DMS79 (cell line): Measurements from ENCODE around the gene TYROBP.
A peak's percentile ranks its signal among the peaks of the same experiment; 100 is the strongest.
"Not testable (repeated sequence)": the region's sequence is repeated elsewhere in the genome, so short reads cannot be mapped to it uniquely, and the experiment has no call there.

Experiments used
- DNase-seq: peaks from one replicate; lab custom pipeline; 2025; lab: John Stamatoyannopoulos, UW

The TYROBP gene

DNA sequence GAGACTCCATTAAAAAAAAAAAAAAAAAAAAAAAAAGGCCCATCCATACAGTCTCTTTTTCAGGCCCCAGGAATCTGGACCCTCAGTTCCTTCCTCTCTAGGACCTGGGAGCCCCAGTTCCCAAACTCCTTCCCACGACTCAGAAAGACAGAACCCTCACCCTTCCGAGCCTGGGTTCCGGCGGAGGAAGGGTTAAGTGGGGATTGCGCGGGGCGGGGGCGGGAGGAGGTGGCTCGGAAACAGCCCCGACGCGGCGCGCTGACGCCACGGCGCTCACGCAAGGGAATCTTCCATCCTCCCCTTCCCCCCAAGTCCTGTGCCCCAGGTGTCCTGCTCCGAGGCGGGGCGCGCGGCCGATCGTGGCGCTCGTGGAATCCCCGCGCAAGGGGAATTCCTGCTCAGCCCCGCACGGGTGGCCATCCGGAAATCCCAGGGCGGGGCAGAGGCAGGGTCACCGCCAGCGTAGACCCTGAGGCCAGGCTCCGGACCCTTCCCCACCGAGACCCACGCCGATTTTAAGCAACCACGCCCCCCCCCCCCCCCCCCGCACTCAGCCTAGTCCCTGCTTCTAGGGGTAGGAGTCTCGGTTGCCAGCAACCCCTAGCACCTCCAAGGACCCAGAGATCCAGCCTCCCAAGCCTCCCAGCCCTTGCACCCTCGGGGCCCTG lies 8.4 kb downstream of the TYROBP start:
- peak; percentile 55 for DNase-seq

- DNase-seq: no peak
Observed at GRCh38 chr19:35898499-35898809, 9.6 kb downstream of the TYROBP start.

DNA sequence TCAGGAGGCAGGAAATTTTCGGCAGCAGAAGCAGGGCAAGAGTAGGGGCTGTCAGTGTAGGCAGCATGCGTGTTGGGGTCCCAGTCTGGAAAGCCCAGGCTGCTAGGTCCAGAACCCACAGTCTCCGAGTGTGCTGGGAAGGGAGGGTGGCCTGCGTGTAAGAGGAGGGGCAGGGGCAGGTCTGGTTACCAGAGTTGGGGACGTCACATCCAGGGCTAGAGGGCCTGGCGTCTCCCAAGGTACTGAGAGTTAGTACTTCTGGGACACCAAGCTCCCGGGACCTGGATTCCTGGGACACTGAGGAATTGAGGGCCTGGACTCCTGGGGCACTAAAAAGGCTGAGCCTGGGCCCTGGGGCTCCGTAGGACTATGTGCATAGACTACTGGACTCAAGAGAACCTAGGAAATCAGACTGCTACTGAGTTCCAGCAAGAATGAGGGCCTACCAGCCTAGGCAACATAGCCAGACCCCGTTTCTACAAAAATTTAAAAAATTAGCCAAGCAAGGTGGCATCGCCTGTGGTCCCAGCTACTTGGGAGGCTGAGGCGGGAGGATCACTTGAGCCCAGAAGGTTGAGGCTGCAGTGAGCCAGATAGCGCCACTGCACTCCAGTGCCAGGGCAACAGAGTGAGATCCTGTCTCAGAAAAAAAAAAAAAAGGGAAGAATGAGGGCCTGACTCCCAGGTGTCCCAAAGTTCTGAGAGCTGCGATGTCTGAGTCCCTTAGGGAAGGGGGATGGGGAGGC lies 10.2 kb downstream of the TYROBP start:
- DNase-seq: no peak

DNA sequence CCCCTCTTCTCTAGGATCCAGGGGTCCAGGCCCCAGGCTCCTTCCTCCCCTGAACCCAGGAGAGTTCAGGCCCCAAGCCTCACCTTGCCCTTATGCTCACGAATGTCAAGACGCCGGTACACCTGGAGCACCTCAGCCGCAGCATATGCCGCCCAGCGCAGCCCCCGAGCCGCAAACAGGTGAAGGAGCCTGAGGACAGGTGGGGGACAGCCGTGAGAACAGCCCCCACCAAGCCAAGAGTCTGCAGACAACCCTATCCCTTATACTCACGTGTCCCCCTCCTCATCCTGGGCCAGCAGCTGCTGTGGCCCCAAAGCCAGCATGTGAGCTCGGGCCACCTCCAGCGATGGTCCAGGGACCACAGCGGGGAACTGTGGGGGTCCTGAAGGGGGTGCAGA lies 11.5 kb downstream of the TYROBP start:
- DNase-seq: no peak

DNA sequence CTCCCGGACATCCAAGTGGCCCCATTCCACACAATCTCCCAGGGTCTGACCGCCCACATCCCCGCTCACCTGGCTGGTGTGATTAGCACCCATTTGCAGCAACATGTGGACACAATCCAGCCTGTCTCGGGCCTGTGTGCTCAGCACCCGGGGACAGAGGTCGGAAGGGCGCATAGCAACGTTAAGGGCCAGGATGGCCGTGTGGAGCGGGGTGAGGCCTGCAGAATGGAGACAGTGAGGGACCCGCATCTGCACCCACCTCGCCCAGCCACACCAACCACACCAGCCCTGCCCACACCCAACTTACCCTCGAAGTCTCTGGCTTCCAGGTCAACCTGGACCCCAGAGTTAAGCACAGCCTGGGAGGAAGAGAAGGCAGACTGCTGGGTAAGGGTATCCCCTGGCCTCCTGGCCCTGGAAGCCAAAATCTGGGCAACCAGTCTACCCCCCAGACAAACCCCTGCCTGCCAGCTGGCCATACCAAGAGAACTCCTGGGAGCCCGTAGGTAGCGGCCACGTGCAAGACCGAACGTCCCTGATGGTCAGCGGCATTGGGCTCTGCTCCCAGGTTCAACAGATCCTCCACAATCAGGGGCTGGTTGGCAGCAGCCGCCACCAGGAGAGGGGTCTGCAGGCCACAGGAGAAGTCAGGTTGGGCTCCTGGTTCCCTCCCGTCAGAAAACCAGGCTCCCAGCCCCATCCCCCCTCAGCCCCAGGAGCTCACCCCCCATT lies 12.0 kb downstream of the TYROBP start:
- no peak for DNase-seq

DNA sequence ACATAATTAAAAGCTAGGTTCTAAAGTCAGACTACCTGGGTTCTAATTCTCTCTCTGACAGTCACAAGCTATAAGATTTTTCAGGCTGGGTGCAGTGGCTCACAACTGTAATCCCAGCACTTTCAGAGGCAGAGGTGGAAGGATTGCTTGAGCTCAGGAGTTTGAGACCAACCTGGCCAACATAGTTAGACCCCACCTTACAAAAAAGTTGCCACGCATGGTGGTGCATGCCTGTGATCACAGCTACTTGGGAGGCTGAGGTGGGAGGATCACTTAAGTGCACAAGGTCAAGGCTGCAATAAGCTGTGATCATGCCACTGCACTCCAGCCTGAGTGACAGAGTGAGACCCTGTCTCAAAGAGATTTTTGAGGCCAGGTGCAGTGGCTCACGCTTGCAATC lies 13.8 kb downstream of the TYROBP start:
- no peak for DNase-seq

- DNase-seq: not testable (repeated sequence)
Observed at GRCh38 chr19:35891819-35892218, 16.3 kb downstream of the TYROBP start.

DNA sequence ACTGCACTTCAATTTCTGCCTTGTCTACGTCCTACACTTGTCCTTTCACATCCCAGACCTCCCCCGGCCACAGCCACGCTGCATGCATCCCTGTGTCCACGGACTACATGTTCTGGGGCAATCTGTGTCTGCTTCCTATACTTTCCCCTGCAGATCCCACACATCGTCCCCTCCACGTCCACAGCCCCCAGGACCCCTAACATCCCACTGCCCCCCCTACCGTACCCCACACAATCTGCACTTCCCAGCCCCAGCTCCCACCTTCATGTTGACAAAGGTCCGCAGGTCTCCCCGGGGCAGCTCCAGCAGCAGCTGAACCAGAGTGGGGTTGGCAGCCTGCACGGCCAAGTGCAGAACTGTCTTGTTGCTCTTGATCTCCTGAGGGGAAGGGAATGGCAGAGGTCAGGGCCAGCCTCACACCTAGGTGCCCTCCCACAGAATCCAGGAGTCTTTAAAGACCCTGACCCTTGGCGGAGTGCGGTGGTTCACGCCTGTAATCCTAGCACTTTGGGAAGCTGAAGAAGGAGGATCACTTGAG lies 17.9 kb downstream of the TYROBP start:
- no peak for DNase-seq

GRCh38 chr19:35889370-35890112 lies 18.6 kb downstream of the TYROBP start:
- DNase-seq: no peak

- DNase-seq: no peak
Observed at GRCh38 chr19:35888398-35888797, 19.7 kb downstream of the TYROBP start.

- DNase-seq: no peak
Observed at GRCh38 chr19:35887197-35887596, 20.9 kb downstream of the TYROBP start.

- DNase-seq: no peak
Observed at GRCh38 chr19:35885904-35886303, 22.2 kb downstream of the TYROBP start.

GRCh38 chr19:35885225-35885738 lies 22.8 kb downstream of the TYROBP start:
- no peak for DNase-seq

DNA sequence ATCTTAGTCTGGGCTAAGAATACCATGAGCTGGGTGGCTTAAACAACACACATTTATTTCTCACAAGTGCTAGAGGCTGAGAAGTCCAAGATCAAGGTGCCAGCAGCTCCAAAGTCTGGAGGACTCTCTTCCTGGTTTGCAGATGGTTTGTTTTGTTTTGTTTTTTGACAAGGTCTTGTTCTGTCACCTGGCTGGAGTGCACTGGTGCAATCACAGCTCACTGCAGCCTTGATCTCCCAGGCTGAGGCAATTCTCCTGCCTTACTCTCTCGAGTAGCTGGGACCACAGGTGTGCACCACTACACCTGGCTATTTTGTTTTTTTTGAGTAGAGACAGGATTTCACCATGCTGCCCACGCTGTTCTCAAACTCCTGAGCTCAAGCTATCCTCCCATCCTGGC lies 24.2 kb downstream of the TYROBP start:
- DNase-seq: no peak

DNA sequence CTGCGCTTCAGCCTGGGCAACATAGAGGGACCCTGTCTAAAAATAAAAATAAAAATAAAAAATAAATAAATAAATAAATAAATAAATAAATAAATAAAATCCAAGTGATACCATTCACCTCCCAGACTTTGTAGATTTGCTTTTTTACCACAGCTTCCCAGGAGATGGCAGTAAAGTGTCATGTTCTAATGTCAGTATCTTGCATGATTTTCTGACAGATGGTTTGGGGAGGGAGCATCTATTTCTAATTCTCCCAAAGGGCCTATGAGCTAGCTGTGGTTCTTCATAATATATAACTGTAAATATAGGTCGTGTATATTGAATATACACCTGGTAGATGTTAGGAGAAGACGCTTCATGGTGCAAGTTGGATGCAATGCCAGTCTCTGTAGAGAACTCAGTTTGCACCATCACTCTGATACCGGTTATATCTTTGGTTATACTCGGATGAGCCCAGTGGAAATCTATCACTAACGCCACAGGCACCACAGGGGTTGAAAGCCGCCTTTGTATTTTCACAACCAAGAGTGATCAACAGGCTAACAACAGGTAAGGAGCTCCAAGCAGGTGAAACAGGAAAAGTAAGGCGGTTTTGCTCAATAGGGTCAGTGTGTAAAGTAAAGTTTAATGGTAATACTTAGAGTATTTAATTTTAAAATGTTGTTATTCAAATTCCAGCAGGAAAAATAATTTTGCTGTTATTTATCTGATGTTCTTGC lies 25.8 kb downstream of the TYROBP start:
- DNase-seq: peak; percentile 31

- DNase-seq: no peak
Observed at GRCh38 chr19:35879770-35880317, 28.3 kb downstream of the TYROBP start.

- DNase-seq: no peak
Observed at GRCh38 chr19:35879068-35879467, 29.0 kb downstream of the TYROBP start.

GRCh38 chr19:35874392-35874930 lies 33.6 kb downstream of the TYROBP start:
- no peak for DNase-seq

DNA sequence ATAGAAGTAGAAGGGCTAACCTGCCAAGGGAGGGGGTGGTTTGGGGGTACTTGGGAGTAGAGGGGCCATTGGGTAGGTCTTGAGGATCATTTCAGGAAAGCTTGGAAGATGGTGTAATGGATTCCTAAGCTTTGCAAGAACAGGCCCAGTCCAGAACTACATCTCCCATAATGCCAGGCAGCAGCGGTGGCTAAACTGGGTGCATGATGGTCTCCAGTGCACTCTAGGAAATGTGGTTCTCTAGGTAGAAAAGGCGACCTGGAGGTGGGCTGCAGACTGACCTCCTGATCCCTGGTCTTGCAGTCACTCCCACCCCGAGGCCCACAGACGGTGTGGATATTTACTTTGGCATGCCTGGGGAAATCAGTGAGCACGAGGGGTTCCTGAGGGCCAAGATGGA lies 35.9 kb downstream of the TYROBP start:
- DNase-seq: no peak

GRCh38 chr19:35871611-35872010 lies 36.5 kb downstream of the TYROBP start:
- no peak for DNase-seq

DNA sequence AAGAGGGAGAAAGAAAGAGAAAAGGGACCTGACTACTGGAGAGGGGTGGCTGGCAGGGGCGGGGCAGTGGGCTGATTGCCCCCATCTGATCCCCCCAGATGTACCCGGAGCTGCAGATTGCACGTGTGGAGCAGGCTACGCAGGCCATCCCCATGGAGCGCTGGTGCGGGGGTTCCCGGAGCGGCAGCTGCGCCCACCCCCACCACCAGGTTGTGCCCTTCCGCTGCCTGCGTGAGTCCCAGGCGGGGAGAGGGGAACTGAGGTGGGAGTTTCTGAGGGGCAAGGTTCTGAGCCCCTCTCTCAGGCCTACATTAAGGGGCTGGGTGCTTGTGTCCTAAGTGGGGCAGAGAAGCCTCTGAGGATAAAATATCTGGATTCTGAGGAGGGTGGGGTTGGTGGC lies 37.3 kb downstream of the TYROBP start:
- no peak for DNase-seq
